NCI-H1105 treated with DMSO at 0.1 percent for 48 hours (cell line): ENCODE measurements around the gene HS6ST1.

Experiments used
- DNase-seq: peaks from one replicate; lab custom pipeline; 2025; lab: John Stamatoyannopoulos, UW

Gene HS6ST1

GRCh38 chr2:128282246-128282975, 36.3 kb downstream of the HS6ST1 start:
- DNase-seq, result no peak

GRCh38 chr2:128281852-128282245, 36.8 kb downstream of the HS6ST1 start:
- DNase-seq, result no peak

- no peak for DNase-seq
Measured at GRCh38 chr2:128280901-128281321, 37.8 kb downstream of the HS6ST1 start.

- DNase-seq, result no peak
Measured at GRCh38 chr2:128280158-128280871, 38.4 kb downstream of the HS6ST1 start.

GRCh38 chr2:128279786-128280157, 38.9 kb downstream of the HS6ST1 start:
- DNase-seq, result no peak

GRCh38 chr2:128279009-128279408, 39.7 kb downstream of the HS6ST1 start:
- no peak for DNase-seq

- no peak for DNase-seq
Measured at GRCh38 chr2:128277961-128278681, 40.5 kb downstream of the HS6ST1 start.

GRCh38 chr2:128276878-128277675, 41.6 kb downstream of the HS6ST1 start:
- DNase-seq, result no peak

GRCh38 chr2:128275498-128276045, 43.1 kb downstream of the HS6ST1 start:
- no peak for DNase-seq

- no peak for DNase-seq
Measured at GRCh38 chr2:128274218-128274617, 44.5 kb downstream of the HS6ST1 start.

- DNase-seq, result peak; percentile 55
Measured at GRCh38 chr2:128273469-128274081, 45.1 kb downstream of the HS6ST1 start.

- DNase-seq, result peak; percentile 81
Measured at GRCh38 chr2:128272601-128273468, 45.8 kb downstream of the HS6ST1 start.

GRCh38 chr2:128271911-128272600, 46.6 kb downstream of the HS6ST1 start:
- DNase-seq, result no peak

- DNase-seq, result no peak
Measured at GRCh38 chr2:128271597-128271910, 47.1 kb downstream of the HS6ST1 start.

- no peak for DNase-seq
Measured at GRCh38 chr2:128270672-128271596, 47.7 kb downstream of the HS6ST1 start.

- no peak for DNase-seq
Measured at GRCh38 chr2:128269990-128270671, 48.5 kb downstream of the HS6ST1 start.

GRCh38 chr2:128269063-128269989, 49.3 kb downstream of the HS6ST1 start:
- DNase-seq, result no peak
